HEK293 (cell line): ENCODE results near the gene RHBDD1.
A peak's percentile ranks its signal among the peaks of the same experiment; 100 is the strongest.

Experiments
- CTCF ChIA-PET: fragments of 350-600 bp; formaldehyde crosslinking; extraction: SDS; loops from one replicate; lab custom pipeline; 2021; ENCODE audit warnings: antibody characterized with exemption; lab: Yijun Ruan, JAX
- POLR2A ChIA-PET: fragments of 300-600 bp; formaldehyde crosslinking; extraction: SDS; loops from one replicate; lab custom pipeline; 2020; ENCODE audit warnings: antibody characterized with exemption, inconsistent platforms; lab: Yijun Ruan, JAX
- H3K27ac ChIP-seq: fragments of 200-500 bp; sonication (Bioruptor generic); 2 replicates; pipeline ENCODE4 v1.5.1; 2014; ENCODE audit warnings: low read depth, low read length, control low read depth, inconsistent platforms; ENCODE audit errors: extremely low read depth
- H3K36me3 ChIP-seq, 2 experiments: fragments of 200-500 bp in 1 of 2; sonication (Bioruptor generic) in 1 of 2; 1 replicate in 1 of 2; 2 replicates in 1 of 2; pipeline ENCODE4 v1.5.1; 2014 to 2017; ENCODE audit warnings: inconsistent platforms in 2 of 2, low read length in 2 of 2; ENCODE audit not compliant: control insufficient read depth in 2 of 2, insufficient read depth in 1 of 2
- H3K4me1 ChIP-seq: fragments of 200-500 bp; sonication (Bioruptor generic); 2 replicates; pipeline ENCODE4 v1.5.1; 2014; ENCODE audit warnings: mild to moderate bottlenecking, low read length, inconsistent platforms; ENCODE audit not compliant: control insufficient read depth, insufficient read depth
- H3K4me3 ChIP-seq: 2 replicates; pipeline ENCODE4 v1.5.1; 2011; ENCODE audit warnings: low read depth, mild to moderate bottlenecking, control low read depth, low read length, moderate library complexity
- H3K9me3 ChIP-seq: fragments of 200-500 bp; sonication (Bioruptor generic); 2 replicates; pipeline ENCODE4 v1.5.1; 2014; ENCODE audit warnings: low read depth, low read length, inconsistent platforms; ENCODE audit not compliant: control insufficient read depth, insufficient read depth
- IKZF3 ChIP-seq: fragments of 450-650 bp; IDR thresholded peaks from 2 replicates; pipeline ENCODE4 v1.5.0; 2018; ENCODE audit warnings: missing biosample characterization, mild to moderate bottlenecking, missing genetic modification characterization, moderate library complexity
- PBX3 ChIP-seq: sonication (generic); formaldehyde crosslinking; IDR thresholded peaks from 2 replicates; pipeline ENCODE4 v1.8.1; 2022; ENCODE audit warnings: mild to moderate bottlenecking, moderate library complexity, missing genetic modification reagents
- PRDM4 ChIP-seq: fragments of 450-650 bp; formaldehyde crosslinking; IDR thresholded peaks from 2 replicates; pipeline ENCODE4 v1.5.1; 2017; ENCODE audit warnings: missing biosample characterization, missing genetic modification characterization
- REPIN1 ChIP-seq: fragments of 450-650 bp; formaldehyde crosslinking; IDR thresholded peaks from 2 replicates; pipeline ENCODE4 v1.5.1; 2017; ENCODE audit warnings: missing biosample characterization, missing genetic modification characterization, low read depth
- SCRT2 ChIP-seq: fragments of 450-650 bp; formaldehyde crosslinking; IDR thresholded peaks from 2 replicates; pipeline ENCODE4 v1.5.1; 2016; ENCODE audit warnings: missing biosample characterization, missing genetic modification characterization
- SETDB1 ChIP-seq: IDR thresholded peaks from one replicate; pipeline ENCODE4 v1.6.1; 2017; ENCODE audit warnings: mild to moderate bottlenecking, low read length, moderate library complexity, mixed read lengths; ENCODE audit not compliant: insufficient read length
- TRIM28 ChIP-seq: IDR thresholded peaks from 2 replicates; pipeline ENCODE4 v1.6.1; 2011; ENCODE audit warnings: low read length, control low read depth, borderline replicate concordance
- ZNF112 ChIP-seq: fragments of 450-650 bp; formaldehyde crosslinking; IDR thresholded peaks from 2 replicates; pipeline ENCODE4 v1.5.0; 2017; ENCODE audit warnings: missing biosample characterization, missing genetic modification characterization
- ZNF114 ChIP-seq: fragments of 450-650 bp; formaldehyde crosslinking; IDR thresholded peaks from 2 replicates; pipeline ENCODE4 v1.5.0; 2017; ENCODE audit warnings: missing biosample characterization, missing genetic modification characterization
- ZNF140 ChIP-seq: fragments of 450-650 bp; formaldehyde crosslinking; IDR thresholded peaks from 2 replicates; pipeline ENCODE4 v1.5.1; 2016; ENCODE audit warnings: missing biosample characterization, missing genetic modification characterization
- ZNF223 ChIP-seq: fragments of 450-650 bp; formaldehyde crosslinking; IDR thresholded peaks from 2 replicates; pipeline ENCODE4 v1.5.1; 2016; ENCODE audit warnings: missing biosample characterization, missing genetic modification characterization
- ZNF280D ChIP-seq: fragments of 450-650 bp; formaldehyde crosslinking; IDR thresholded peaks from 2 replicates; pipeline ENCODE4 v1.5.1; 2016; ENCODE audit warnings: missing biosample characterization, missing genetic modification characterization
- ZNF473 ChIP-seq: fragments of 450-650 bp; formaldehyde crosslinking; IDR thresholded peaks from 2 replicates; pipeline ENCODE4 v1.5.1; 2017; ENCODE audit warnings: missing biosample characterization, missing genetic modification characterization
- ZNF585B ChIP-seq: fragments of 450-650 bp; formaldehyde crosslinking; IDR thresholded peaks from 2 replicates; pipeline ENCODE4 v1.5.1; 2016; ENCODE audit warnings: missing biosample characterization, missing genetic modification characterization
- ZNF596 ChIP-seq: fragments of 450-650 bp; IDR thresholded peaks from 2 replicates; pipeline ENCODE4 v1.5.0; 2018; ENCODE audit warnings: missing biosample characterization, mild to moderate bottlenecking, missing genetic modification characterization, moderate library complexity
- ZNF704 ChIP-seq: fragments of 450-650 bp; formaldehyde crosslinking; IDR thresholded peaks from 2 replicates; pipeline ENCODE4 v1.5.1; 2016; ENCODE audit warnings: missing biosample characterization, missing genetic modification characterization
- ZNF747 ChIP-seq: fragments of 450-650 bp; formaldehyde crosslinking; IDR thresholded peaks from 2 replicates; pipeline ENCODE4 v1.5.1; 2016; ENCODE audit warnings: missing biosample characterization, missing genetic modification characterization
- ZNF777 ChIP-seq: fragments of 450-650 bp; formaldehyde crosslinking; IDR thresholded peaks from 2 replicates; pipeline ENCODE4 v1.5.1; 2017; ENCODE audit warnings: missing biosample characterization, missing genetic modification characterization, borderline replicate concordance

The RHBDD1 gene

GRCh38 chr2:226796840-226797288 is 39.0 kb upstream of the RHBDD1 start (continued):
- TF ChIP-seq ZNF747 (tag by site-specific recombination): no peak

- H3K9me3 ChIP-seq: no peaks in the 10 kb centered on the region
- peaks cover 0 to 31% of the 10 kb centered on the region in 2 experiments; a peak in 1 of 3 replicates for H3K36me3 ChIP-seq
- H3K4me3 ChIP-seq: no peak overlapping the region
- peaks cover 14% of the 10 kb centered on the region for H3K4me1 ChIP-seq
- no peak for TF ChIP-seq PBX3 (CRISPR knock-in tag)
- TF ChIP-seq ZNF140: no peak
- TF ChIP-seq ZNF114: no peak
- no peak for TF ChIP-seq PRDM4
- TF ChIP-seq REPIN1 (tag by site-specific recombination): no peak
- no peak for TF ChIP-seq ZNF473
- TF ChIP-seq TRIM28: no peak
- TF ChIP-seq ZNF280D (tag by site-specific recombination): no peak
- no peak for TF ChIP-seq ZNF777
- no peak for TF ChIP-seq ZNF704
- no peak for TF ChIP-seq ZNF585B (tag by site-specific recombination)
- no peak for TF ChIP-seq SCRT2
- TF ChIP-seq IKZF3: no peak
- TF ChIP-seq ZNF112: no peak
- TF ChIP-seq, all 188 proteins: peak for 0
- H3K27ac ChIP-seq: no peak overlapping the region
- POLR2A ChIA-PET: no interaction called here
- CTCF ChIA-PET: interaction anchor here (0.6 kb wide), 1 partner anchor 67 kb away, joined by 4 read pairs; no protein-coding TSS in a partner anchor
Observed at GRCh38 chr2:226797289-226797988, 38.4 kb upstream of the RHBDD1 start.

GRCh38 chr2:226797989-226798421 is 37.8 kb upstream of the RHBDD1 start:
- POLR2A ChIA-PET: interaction anchor here (2.0 kb wide), 1 partner anchor 321 kb away, joined by 4 read pairs; no protein-coding TSS in a partner anchor
- Histone ChIP-seq H3K4me3 (no peak overlapping the region), H3K27ac (no peak overlapping the region; the same call in 1 of the 2 replicates), H3K4me1 (peaks cover 11% of the 10 kb centered on the region), H3K9me3 (no peaks in the 10 kb centered on the region), H3K36me3 (peaks cover 0 to 31% of the 10 kb centered on the region in 2 experiments; a peak in 1 of 3 replicates)
- CTCF ChIA-PET: no interaction called here
- TF ChIP-seq SETDB1: peak; percentile 18
- no peak for TF ChIP-seq ZNF223 (tag by site-specific recombination)
- TF ChIP-seq ZNF596 (tag by site-specific recombination): no peak
